ENCODE data around the gene CLIC3.

Gene CLIC3

DNA sequence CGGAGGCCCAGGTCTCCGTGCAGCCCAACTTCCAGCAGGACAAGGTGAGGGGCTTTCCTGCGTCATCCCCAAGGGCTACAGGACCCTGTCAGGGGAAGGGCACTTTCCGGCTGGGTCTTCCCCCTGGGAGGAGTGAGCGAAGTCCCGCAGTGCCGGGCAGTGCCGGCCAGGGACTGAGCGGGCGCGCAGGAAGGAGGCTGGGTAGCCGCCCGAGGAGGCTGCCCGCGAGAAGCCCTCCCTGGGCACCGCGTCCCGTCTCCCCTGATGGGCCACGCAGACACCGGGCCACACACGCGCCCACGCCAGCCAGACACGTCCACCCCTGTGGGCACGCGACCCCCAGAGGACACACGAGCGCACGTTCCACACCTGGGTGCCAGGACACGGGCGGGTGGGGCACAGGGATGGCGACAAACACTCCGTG is 18.7 kb downstream of the CLIC3 start:
- H3K4me1 ChIP-seq (ENCODE audit: low read length), result no peaks in the 10 kb centered on the region
- DNase-seq, result no peak
- H3K4me3 ChIP-seq (ENCODE audit: low read length), result no peak overlapping the region

DNA sequence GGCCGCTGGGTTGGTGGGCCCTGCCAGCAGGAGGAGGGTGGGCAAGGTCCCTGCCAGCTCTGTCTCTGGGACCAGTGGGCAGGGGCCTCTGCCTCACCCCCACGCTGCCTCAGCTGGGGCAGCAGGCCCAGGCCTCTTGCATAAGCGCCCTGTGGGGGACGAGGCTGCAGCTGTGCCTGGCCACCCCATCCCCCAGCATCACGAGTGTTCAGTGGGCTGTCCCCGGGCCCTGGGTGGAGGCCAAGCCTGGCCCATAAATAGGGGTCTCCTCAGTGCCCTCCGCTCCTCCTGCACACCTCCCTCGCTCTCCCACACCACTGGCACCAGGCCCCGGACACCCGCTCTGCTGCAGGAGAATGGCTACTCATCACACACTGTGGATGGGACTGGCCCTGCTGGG is 19.1 kb downstream of the CLIC3 start, which contains the start of gene PTGDS:
Gene PTGDS, plus strand, starts transcription at position 282 of the 400 bp plus-strand sequence. Its CDS starts 75 bp downstream, at position 357.
- H3K9me2 ChIP-seq (replicated peaks; ENCODE audit: insufficient read depth, low read length), result no peaks in the 10 kb centered on the region
- H3K9ac ChIP-seq (ENCODE audit: low read length), result no peak within 1 kb of the TSS
- TF ChIP-seq EZH2 (optimal IDR thresholded peaks at IDR 0.05; ENCODE audit: low read depth, low read length) (no peak), EZH2phosphoT487 (IDR thresholded peaks at IDR 0.05; ENCODE audit: low read length) (no peak)
- TF ChIP-seq, protein P1, sequence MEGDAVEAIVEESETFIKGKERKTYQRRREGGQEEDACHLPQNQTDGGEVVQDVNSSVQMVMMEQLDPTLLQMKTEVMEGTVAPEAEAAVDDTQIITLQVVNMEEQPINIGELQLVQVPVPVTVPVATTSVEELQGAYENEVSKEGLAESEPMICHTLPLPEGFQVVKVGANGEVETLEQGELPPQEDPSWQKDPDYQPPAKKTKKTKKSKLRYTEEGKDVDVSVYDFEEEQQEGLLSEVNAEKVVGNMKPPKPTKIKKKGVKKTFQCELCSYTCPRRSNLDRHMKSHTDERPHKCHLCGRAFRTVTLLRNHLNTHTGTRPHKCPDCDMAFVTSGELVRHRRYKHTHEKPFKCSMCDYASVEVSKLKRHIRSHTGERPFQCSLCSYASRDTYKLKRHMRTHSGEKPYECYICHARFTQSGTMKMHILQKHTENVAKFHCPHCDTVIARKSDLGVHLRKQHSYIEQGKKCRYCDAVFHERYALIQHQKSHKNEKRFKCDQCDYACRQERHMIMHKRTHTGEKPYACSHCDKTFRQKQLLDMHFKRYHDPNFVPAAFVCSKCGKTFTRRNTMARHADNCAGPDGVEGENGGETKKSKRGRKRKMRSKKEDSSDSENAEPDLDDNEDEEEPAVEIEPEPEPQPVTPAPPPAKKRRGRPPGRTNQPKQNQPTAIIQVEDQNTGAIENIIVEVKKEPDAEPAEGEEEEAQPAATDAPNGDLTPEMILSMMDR (IDR thresholded peaks at IDR 0.05; ENCODE audit: low read length), result no peak
- no peaks in the 10 kb centered on the region for H3F3A ChIP-seq (ENCODE audit: insufficient read depth, low read length)
- no peaks in the 10 kb centered on the region for H3K9me3 ChIP-seq (replicated peaks; ENCODE audit: insufficient read depth, low read length)
- H3K4me1 ChIP-seq (ENCODE audit: low read length), result no peaks in the 10 kb centered on the region
- no peak within 1 kb of the TSS for H3K4me3 ChIP-seq (ENCODE audit: low read length)
- H3K27me3 ChIP-seq (replicated peaks; ENCODE audit: insufficient read depth, low read length), result peaks cover 74% of the 10 kb centered on the region
- DNase-seq, result no peak
- no peak within 1 kb of the TSS for H3K27ac ChIP-seq (ENCODE audit: low read length)
- no peak within 1 kb of the TSS for H3K4me2 ChIP-seq (ENCODE audit: low read depth, low read length)
- H2AFZ ChIP-seq (ENCODE audit: low read length), result no peak within 1 kb of the TSS
- H3K36me3 ChIP-seq (replicated peaks; ENCODE audit: insufficient read depth, low read length), result no peaks in the 10 kb centered on the region
- H3K79me2 ChIP-seq (ENCODE audit: low read length), result no peaks in the 10 kb centered on the region
- H4K20me1 ChIP-seq (ENCODE audit: insufficient read depth, low read length), result no peaks in the 10 kb centered on the region

More for the DNA sequence above, 18.7 kb downstream of the CLIC3 start:
- Histone ChIP-seq H3K79me2 (ENCODE audit: low read length) (no peaks in the 10 kb centered on the region), H3K4me2 (ENCODE audit: low read depth, low read length) (no peak overlapping the region), H4K20me1 (ENCODE audit: insufficient read depth, low read length) (no peaks in the 10 kb centered on the region), H3K36me3 (replicated peaks; ENCODE audit: insufficient read depth, low read length) (no peaks in the 10 kb centered on the region), H3K9ac (ENCODE audit: low read length) (no peak overlapping the region), H2AFZ (ENCODE audit: low read length) (no peak overlapping the region), H3K27me3 (replicated peaks; ENCODE audit: insufficient read depth, low read length) (peaks cover 74% of the 10 kb centered on the region), H3K9me2 (replicated peaks; ENCODE audit: insufficient read depth, low read length) (no peaks in the 10 kb centered on the region), H3K27ac (ENCODE audit: low read length) (no peak overlapping the region), H3F3A (ENCODE audit: insufficient read depth, low read length) (no peaks in the 10 kb centered on the region), H3K9me3 (replicated peaks; ENCODE audit: insufficient read depth, low read length) (no peaks in the 10 kb centered on the region)
- TF ChIP-seq, protein P1 (IDR thresholded peaks at IDR 0.05; ENCODE audit: low read length), result no peak

DNA sequence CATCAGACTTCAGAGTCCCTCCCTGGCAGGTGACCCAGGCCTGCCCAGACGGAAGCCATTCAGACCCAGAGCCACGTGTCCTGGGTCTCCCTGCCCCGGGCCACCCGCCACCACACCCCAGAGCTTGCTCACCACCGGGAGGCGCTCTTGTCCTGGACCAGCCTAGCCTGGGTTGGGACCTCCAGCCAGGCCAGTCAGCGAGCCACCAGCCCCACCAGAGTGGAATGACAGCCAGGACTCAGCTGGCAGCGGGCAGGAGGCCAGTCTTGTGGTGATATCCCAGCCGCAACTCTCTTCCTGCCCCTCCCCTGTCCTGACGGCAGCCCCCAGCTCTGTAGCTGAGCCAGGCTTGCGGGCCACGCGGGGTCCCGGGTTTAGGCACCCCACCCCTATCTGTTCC is 20.7 kb downstream of the CLIC3 start:
- DNase-seq, result no peak
- TF ChIP-seq EZH2 (optimal IDR thresholded peaks at IDR 0.05; ENCODE audit: low read depth, low read length) (no peak), EZH2phosphoT487 (IDR thresholded peaks at IDR 0.05; ENCODE audit: low read length) (no peak)
- TF ChIP-seq, protein P1 (IDR thresholded peaks at IDR 0.05; ENCODE audit: low read length), result peak; percentile 18; the same call in 1 of the 2 replicates
- no peak overlapping the region for H3K4me2 ChIP-seq (ENCODE audit: low read depth, low read length)
- no peak overlapping the region for H3K4me3 ChIP-seq (ENCODE audit: low read length)
- H3K36me3 ChIP-seq (replicated peaks; ENCODE audit: insufficient read depth, low read length), result no peaks in the 10 kb centered on the region
- no peaks in the 10 kb centered on the region for H3K9me2 ChIP-seq (replicated peaks; ENCODE audit: insufficient read depth, low read length)
- no peaks in the 10 kb centered on the region for H4K20me1 ChIP-seq (ENCODE audit: insufficient read depth, low read length)
- no peak overlapping the region for H3K27ac ChIP-seq (ENCODE audit: low read length)
- H2AFZ ChIP-seq (ENCODE audit: low read length), result no peak overlapping the region
- H3K27me3 ChIP-seq (replicated peaks; ENCODE audit: insufficient read depth, low read length), result peaks cover 76% of the 10 kb centered on the region
- H3K9ac ChIP-seq (ENCODE audit: low read length), result no peak overlapping the region
- no peaks in the 10 kb centered on the region for H3F3A ChIP-seq (ENCODE audit: insufficient read depth, low read length)
- H3K79me2 ChIP-seq (ENCODE audit: low read length), result no peaks in the 10 kb centered on the region
- no peaks in the 10 kb centered on the region for H3K9me3 ChIP-seq (replicated peaks; ENCODE audit: insufficient read depth, low read length)
- H3K4me1 ChIP-seq (ENCODE audit: low read length), result no peaks in the 10 kb centered on the region
